Testis (tissue), 3 donors: ENCODE measurements around the gene MARCKS. TPM values are rescaled to one million over a fixed set of nuclear protein-coding genes. Genes with fewer than 3 reads are reported as not detected.
A peak's percentile ranks its signal among the peaks of the same experiment; 100 is the strongest.

ENCODE experiments used
- DNase-seq: peaks from one replicate; pipeline ENCODE4 v3.0.0-alpha.2; 2019
- H3K27ac ChIP-seq, 2 donors: fragments of 200-600 bp; sonication (generic); one replicate each; pipeline ENCODE4 v1.5.1; 2019
- H3K27me3 ChIP-seq: fragments of 200-600 bp; sonication (generic); one replicate; pipeline ENCODE4 v1.5.1; 2019
- H3K36me3 ChIP-seq: fragments of 200-600 bp; sonication (generic); one replicate; pipeline ENCODE4 v1.5.1; 2017; ENCODE audit warnings: low read depth; ENCODE audit errors: missing control alignments
- H3K4me1 ChIP-seq: fragments of 200-600 bp; sonication (generic); one replicate; pipeline ENCODE4 v1.5.1; 2019
- H3K4me3 ChIP-seq, 2 donors: fragments of 200-600 bp; sonication (generic); one replicate each; pipeline ENCODE4 v1.5.1; 2017 to 2019
- H3K9me3 ChIP-seq: fragments of 200-600 bp; sonication (generic); one replicate; pipeline ENCODE4 v1.5.1; 2017
- CTCF ChIP-seq, 3 experiments: fragments of 450-650 bp in 2 of 3; fragments of 200-600 bp in 1 of 3; sonication (generic) in 1 of 3; IDR thresholded peaks; one replicate each; pipeline ENCODE4 v1.5.1; 2016 to 2019; ENCODE audit warnings: antibody characterized with exemption in 3 of 3, mild to moderate bottlenecking in 2 of 3, moderate library complexity in 1 of 3
- POLR2A ChIP-seq: fragments of 450-650 bp; IDR thresholded peaks from one replicate; pipeline ENCODE4 v1.6.1; 2017; ENCODE audit warnings: antibody characterized with exemption, mild to moderate bottlenecking, moderate library complexity
- WGBS, 2 donors: methylation state at CpG; one replicate each; pipeline ENCODE4 v1.1.5; 2018; 5-methylcytosine and 5-hydroxymethylcytosine counted together
- intact Hi-C: fragments of 100-400 bp; cut with DNase I; formaldehyde crosslinking; loops from one replicate; pipeline ENCODE4 v1.15.1; 2023; ENCODE audit warnings: low total_unique reads
- polyA plus RNA-seq: library from polyadenylated mRNA; stranded (reverse); fragments of 350-450 nt; fragmentation: Illumina TruSeq; extraction: RNeasy Lipid Tissue Mini Kit (QIAGEN cat#74804); gene quantifications from one replicate; pipeline ENCODE4 v1.2.3, GENCODE V29; 2014; ENCODE audit warnings: low read depth, low replicate concordance; ENCODE audit not compliant: insufficient read depth
- total RNA-seq, 2 donors: library from RNA; depleted of rRNA; stranded (reverse); fragments of >200 nt; gene quantifications; one replicate each; pipeline ENCODE4 v1.2.3, GENCODE V29; 2016

The MARCKS gene
- total and polyA plus RNA-seq, 3 donors from 2014 or later = 21.5 to 32.7 (median 26.6) TPM

- intact Hi-C loops = no loop called here
- H3K9me3 ChIP-seq = no peaks in the 10 kb centered on the region
- H3K4me3 ChIP-seq = no peak overlapping the region
- H3K4me1 ChIP-seq = no peaks in the 10 kb centered on the region
- TF ChIP-seq POLR2A (no peak), CTCF (IDR thresholded peaks at IDR 0.05) (no peak)
- H3K36me3 ChIP-seq = no peaks in the 10 kb centered on the region
- no peak for DNase-seq
- 97 to 100% methylated on average over 2 of the region's 2 CpGs for WGBS, 2 donors
- H3K27ac ChIP-seq = no peak overlapping the region
- no peaks in the 10 kb centered on the region for H3K27me3 ChIP-seq
Measured at GRCh38 chr6:113870917-113871316, 13.8 kb downstream of the MARCKS start.

GRCh38 chr6:113871975-113872374, 14.8 kb downstream of the MARCKS start:
- Histone ChIP-seq H3K4me3 (no peak overlapping the region), H3K36me3 (no peaks in the 10 kb centered on the region), H3K4me1 (no peaks in the 10 kb centered on the region), H3K27me3 (no peaks in the 10 kb centered on the region), H3K27ac (no peak overlapping the region), H3K9me3 (no peaks in the 10 kb centered on the region)
- WGBS, 2 donors = 77 to 89% methylated on average over 3 of the region's 3 CpGs
- TF ChIP-seq CTCF (IDR thresholded peaks at IDR 0.05) (no peak), POLR2A (no peak)
- DNase-seq = no peak
- intact Hi-C loops = no loop called here

- intact Hi-C loops = no loop called here
- H3K4me3 ChIP-seq = no peak overlapping the region
- H3K36me3 ChIP-seq = no peaks in the 10 kb centered on the region
- DNase-seq = peak; percentile 28
- TF ChIP-seq CTCF (IDR thresholded peaks at IDR 0.05) = no peak
- TF ChIP-seq POLR2A = no peak
- 41 to 59% methylated on average over 8 of the region's 8 CpGs for WGBS, 2 donors
- H3K27ac ChIP-seq = no peak overlapping the region
- H3K4me1 ChIP-seq = no peaks in the 10 kb centered on the region
- no peaks in the 10 kb centered on the region for H3K9me3 ChIP-seq
- no peaks in the 10 kb centered on the region for H3K27me3 ChIP-seq
Measured at GRCh38 chr6:113873043-113873667, 16.0 kb downstream of the MARCKS start.

GRCh38 chr6:113875470-113875869, 18.3 kb downstream of the MARCKS start:
- Histone ChIP-seq H3K27ac (no peak overlapping the region), H3K27me3 (no peaks in the 10 kb centered on the region), H3K4me1 (no peaks in the 10 kb centered on the region), H3K9me3 (no peaks in the 10 kb centered on the region), H3K36me3 (no peaks in the 10 kb centered on the region), H3K4me3 (no peak overlapping the region)
- intact Hi-C loops = no loop called here
- 68 to 76% methylated on average over 2 of the region's 2 CpGs for WGBS, 2 donors
- no peak for TF ChIP-seq POLR2A
- no peak for TF ChIP-seq CTCF (IDR thresholded peaks at IDR 0.05)
- DNase-seq = no peak

GRCh38 chr6:113876695-113877094, 19.6 kb downstream of the MARCKS start:
- 67 to 73% methylated on average over 1 of the region's 1 CpG for WGBS, 2 donors
- intact Hi-C loops = no loop called here
- H3K27me3 ChIP-seq = no peaks in the 10 kb centered on the region
- H3K36me3 ChIP-seq = no peaks in the 10 kb centered on the region
- H3K4me1 ChIP-seq = no peaks in the 10 kb centered on the region
- no peak for DNase-seq
- H3K27ac ChIP-seq = no peak overlapping the region
- no peak overlapping the region for H3K4me3 ChIP-seq
- TF ChIP-seq CTCF (IDR thresholded peaks at IDR 0.05) = no peak
- no peak for TF ChIP-seq POLR2A
- no peaks in the 10 kb centered on the region for H3K9me3 ChIP-seq
